ENCODE results near the gene PAX8.

DNA sequence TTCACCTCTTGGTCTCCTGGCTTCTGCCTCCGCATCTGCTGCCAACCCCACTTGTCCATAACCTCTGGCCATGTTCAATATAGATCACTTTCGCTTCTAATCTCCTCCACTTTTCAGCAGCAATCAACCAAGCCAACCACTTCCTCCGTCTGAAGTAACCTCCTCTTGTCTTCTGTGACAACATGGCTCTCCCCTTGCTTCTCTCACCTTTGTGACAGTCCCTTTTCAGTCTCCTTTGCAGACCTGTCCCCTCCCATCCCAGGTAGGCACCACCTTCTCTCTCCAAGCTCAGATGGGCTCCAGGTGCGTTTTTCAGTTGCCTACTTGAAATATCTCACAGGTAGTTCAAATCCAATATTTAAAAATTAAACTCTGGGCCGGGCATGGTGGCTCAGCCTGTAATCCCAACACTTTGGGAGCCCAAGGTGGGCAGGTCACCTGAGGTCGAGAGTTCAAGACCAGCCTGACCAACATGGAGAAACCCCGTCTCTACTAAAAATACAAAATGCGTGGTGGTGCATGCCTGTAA is 109.7 kb downstream of the PAX8 start:
- TF ChIP-seq CTCF (IDR thresholded peaks at IDR 0.05) (no peak), EZH2 (IDR thresholded peaks at IDR 0.05) (no peak)
